ENCODE data around the gene METTL22. TPM values are rescaled to one million over a fixed set of nuclear protein-coding genes. Genes with fewer than 3 reads are reported as not detected.
A peak's percentile ranks its signal among the peaks of the same experiment; 100 is the strongest.

Gene METTL22
- total and polyA plus RNA-seq, 7 experiments from 2014 or later, result 16.6 to 59.4 (median 37.6) TPM

- Mint-ChIP-seq H3K27me3 (peaks cover 0 to 7% (median 0%) of the 10 kb centered on the region in 5 donors), H3K4me3 (peak overlapping the region in 9 of 10 donors; percentile 50 to 89 (median 81)), H3K27ac (peak overlapping the region in 2 of 9 donors; percentile 14 to 56), H3K36me3 (peaks cover 6 to 20% (median 17%) of the 10 kb centered on the region in 5 donors), H3K9me3 (peaks cover 0 to 11% (median 4%) of the 10 kb centered on the region in 11 donors), H3K4me1 (peaks cover 6 to 22% (median 19%) of the 10 kb centered on the region in 7 donors)
- intact Hi-C loops (cut with micrococcal nuclease), result loop anchor here in 1 of 2 donors (10.0 kb wide), 1 partner anchor 459 kb away; no protein-coding TSS in a partner anchor
- POLR2A ChIA-PET, result no interaction called here
- H3K4me1 ChIP-seq (ENCODE audit: control insufficient read depth in 2 of 2, insufficient read depth in 2 of 2, low read length in 2 of 2), result peaks cover 9 to 18% of the 10 kb centered on the region in 2 donors
- H3K36me3 ChIP-seq (ENCODE audit: control insufficient read depth in 2 of 3, insufficient read depth in 3 of 3, low read length in 3 of 3), result no peaks in the 10 kb centered on the region
- H3K9me3 ChIP-seq (ENCODE audit: control insufficient read depth in 2 of 3, low read length in 3 of 3), result no peaks in the 10 kb centered on the region
- CTCF ChIA-PET, result no interaction called here
- H3K27me3 ChIP-seq (ENCODE audit: control insufficient read depth in 2 of 2, insufficient read depth in 2 of 2, low read length in 2 of 2), result no peaks in the 10 kb centered on the region
- H3K4me3 ChIP-seq (ENCODE audit: low read length), result no peak overlapping the region
- no peak for DNase-seq
- no peak overlapping the region for H3K27ac ChIP-seq (ENCODE audit: low read depth, low read length)
- ATAC-seq, result no peak
These were observed 54.7 kb downstream of the METTL22 start for GRCh38 chr16:8676160-8676547.

GRCh38 chr16:8676737-8677375 is 55.4 kb downstream of the METTL22 start:
- intact Hi-C loops (cut with micrococcal nuclease), result loop anchor here in 1 of 2 donors (10.0 kb wide), 1 partner anchor 458 kb away; no protein-coding TSS in a partner anchor
- H3K36me3 ChIP-seq (ENCODE audit: control insufficient read depth in 2 of 3, insufficient read depth in 3 of 3, low read length in 3 of 3), result no peaks in the 10 kb centered on the region
- H3K4me3 ChIP-seq (ENCODE audit: low read length), result no peak overlapping the region
- ChIA-PET POLR2A (no interaction called here), CTCF (no interaction called here)
- no peak overlapping the region for H3K27ac ChIP-seq (ENCODE audit: low read depth, low read length)
- peak overlapping the region in 4 of 10 donors; percentile 8 to 53 (median 15) for H3K4me3 Mint-ChIP-seq
- H3K36me3 Mint-ChIP-seq, result peaks cover 6 to 20% (median 17%) of the 10 kb centered on the region in 5 donors
- DNase-seq (no peak), ATAC-seq (no peak)
- peaks cover 0 to 7% (median 0%) of the 10 kb centered on the region in 5 donors for H3K27me3 Mint-ChIP-seq
- H3K9me3 ChIP-seq (ENCODE audit: control insufficient read depth in 2 of 3, low read length in 3 of 3), result no peaks in the 10 kb centered on the region
- peaks cover 9 to 18% of the 10 kb centered on the region in 2 donors for H3K4me1 ChIP-seq (ENCODE audit: control insufficient read depth in 2 of 2, insufficient read depth in 2 of 2, low read length in 2 of 2)
- H3K27me3 ChIP-seq (ENCODE audit: control insufficient read depth in 2 of 2, insufficient read depth in 2 of 2, low read length in 2 of 2), result no peaks in the 10 kb centered on the region
- H3K27ac Mint-ChIP-seq, result peak overlapping the region in 2 of 9 donors; percentile 25 to 51
- H3K4me1 Mint-ChIP-seq, result peaks cover 6 to 22% (median 19%) of the 10 kb centered on the region in 7 donors
- peaks cover 0 to 11% (median 4%) of the 10 kb centered on the region in 11 donors for H3K9me3 Mint-ChIP-seq

DNA sequence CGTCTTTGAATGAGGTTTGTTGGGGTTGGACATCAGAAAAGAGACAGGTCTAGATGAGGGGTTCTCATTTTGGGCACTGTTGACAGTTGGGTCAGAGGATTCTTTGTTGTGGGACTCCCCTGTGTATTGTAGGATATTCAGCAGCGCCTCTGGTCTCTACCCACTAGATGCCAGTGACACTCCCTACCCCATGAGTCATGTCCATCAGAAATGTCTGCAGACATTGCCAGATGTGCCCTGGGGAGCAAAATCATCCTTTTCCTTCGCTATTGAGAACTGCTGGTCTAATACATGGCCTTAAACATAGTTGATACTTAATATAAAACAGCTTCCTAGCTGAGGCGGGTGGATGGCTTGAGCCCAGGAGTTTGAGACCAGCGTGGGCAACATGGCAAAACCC is 56.0 kb downstream of the METTL22 start:
- H3K27ac ChIP-seq (ENCODE audit: low read depth, low read length), result no peak overlapping the region
- Mint-ChIP-seq H3K36me3 (peaks cover 6 to 20% (median 17%) of the 10 kb centered on the region in 5 donors), H3K9me3 (peaks cover 0 to 11% (median 4%) of the 10 kb centered on the region in 11 donors), H3K27ac (no peak overlapping the region), H3K4me1 (peaks cover 6 to 22% (median 19%) of the 10 kb centered on the region in 7 donors), H3K4me3 (no peak overlapping the region), H3K27me3 (peaks cover 0 to 7% (median 0%) of the 10 kb centered on the region in 5 donors)
- ATAC-seq (no peak), DNase-seq (no peak)
- no peak overlapping the region for H3K4me3 ChIP-seq (ENCODE audit: low read length)
- no peaks in the 10 kb centered on the region for H3K36me3 ChIP-seq (ENCODE audit: control insufficient read depth in 2 of 3, insufficient read depth in 3 of 3, low read length in 3 of 3)
- peaks cover 9 to 18% of the 10 kb centered on the region in 2 donors for H3K4me1 ChIP-seq (ENCODE audit: control insufficient read depth in 2 of 2, insufficient read depth in 2 of 2, low read length in 2 of 2)
- intact Hi-C loops (cut with micrococcal nuclease), result loop anchor here in 1 of 2 donors (10.0 kb wide), 1 partner anchor 457 kb away; no protein-coding TSS in a partner anchor
- no peaks in the 10 kb centered on the region for H3K9me3 ChIP-seq (ENCODE audit: control insufficient read depth in 2 of 3, low read length in 3 of 3)
- POLR2A ChIA-PET, result no interaction called here
- CTCF ChIA-PET, result interaction anchor here (0.7 kb wide), 1 partner anchor 111 kb away, joined by 3 read pairs; no protein-coding TSS in a partner anchor
- no peaks in the 10 kb centered on the region for H3K27me3 ChIP-seq (ENCODE audit: control insufficient read depth in 2 of 2, insufficient read depth in 2 of 2, low read length in 2 of 2)

GRCh38 chr16:8678068-8678927 is 56.8 kb downstream of the METTL22 start:
- H3K36me3 ChIP-seq (ENCODE audit: control insufficient read depth in 2 of 3, insufficient read depth in 3 of 3, low read length in 3 of 3), result no peaks in the 10 kb centered on the region
- no peaks in the 10 kb centered on the region for H3K27me3 ChIP-seq (ENCODE audit: control insufficient read depth in 2 of 2, insufficient read depth in 2 of 2, low read length in 2 of 2)
- peaks cover 0 to 7% (median 0%) of the 10 kb centered on the region in 5 donors for H3K27me3 Mint-ChIP-seq
- peaks cover 6 to 20% (median 17%) of the 10 kb centered on the region in 5 donors for H3K36me3 Mint-ChIP-seq
- no peak for DNase-seq
- intact Hi-C loops (cut with micrococcal nuclease), result loop anchor here in 1 of 2 donors (10.0 kb wide), 1 partner anchor 457 kb away; no protein-coding TSS in a partner anchor
- POLR2A ChIA-PET, result interaction anchor here (0.8 kb wide), 1 partner anchor 190 kb away, joined by 3 read pairs; the partner anchor contains the start of gene CARHSP1
- no peaks in the 10 kb centered on the region for H3K9me3 ChIP-seq (ENCODE audit: control insufficient read depth in 2 of 3, low read length in 3 of 3)
- no peak for ATAC-seq
- H3K4me1 ChIP-seq (ENCODE audit: control insufficient read depth in 2 of 2, insufficient read depth in 2 of 2, low read length in 2 of 2), result peaks cover 9 to 18% of the 10 kb centered on the region in 2 donors
- H3K4me3 ChIP-seq (ENCODE audit: low read length), result no peak overlapping the region
- H3K4me3 Mint-ChIP-seq, result no peak overlapping the region
- CTCF ChIA-PET, result interaction anchor here (0.7 kb wide), 1 partner anchor 110 kb away, joined by 3 read pairs; no protein-coding TSS in a partner anchor
- H3K9me3 Mint-ChIP-seq, result peaks cover 0 to 11% (median 4%) of the 10 kb centered on the region in 11 donors
- no peak overlapping the region for H3K27ac ChIP-seq (ENCODE audit: low read depth, low read length)
- H3K4me1 Mint-ChIP-seq, result peaks cover 6 to 22% (median 19%) of the 10 kb centered on the region in 7 donors
- H3K27ac Mint-ChIP-seq, result no peak overlapping the region

DNA sequence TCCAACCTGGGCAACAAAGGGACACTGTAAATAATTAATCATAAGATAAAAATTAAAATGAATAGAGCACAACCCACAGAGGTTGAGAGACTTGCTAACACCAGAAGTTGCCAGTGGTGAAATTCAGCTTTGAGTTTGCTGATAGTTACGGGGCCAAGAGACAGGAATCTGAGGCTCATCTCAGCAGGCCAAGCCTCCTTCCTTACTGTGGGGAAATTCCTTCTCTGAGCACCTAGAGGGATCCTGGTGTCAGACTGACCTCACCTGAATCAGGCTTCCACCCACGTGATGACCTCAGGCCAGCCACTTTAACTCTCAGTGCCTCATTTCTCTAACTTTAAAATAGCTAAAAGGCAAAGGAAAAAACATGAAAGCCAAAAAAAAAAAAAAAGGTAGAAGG is 57.7 kb downstream of the METTL22 start:
- Mint-ChIP-seq H3K27me3 (peaks cover 0 to 4% (median 0%) of the 10 kb centered on the region in 5 donors), H3K4me3 (no peak overlapping the region), H3K36me3 (peaks cover 6 to 24% (median 20%) of the 10 kb centered on the region in 5 donors), H3K9me3 (peaks cover 0 to 11% (median 4%) of the 10 kb centered on the region in 11 donors), H3K4me1 (peaks cover 6 to 15% (median 15%) of the 10 kb centered on the region in 7 donors), H3K27ac (no peak overlapping the region)
- Histone ChIP-seq H3K9me3 (ENCODE audit: control insufficient read depth in 2 of 3, low read length in 3 of 3) (no peaks in the 10 kb centered on the region), H3K27ac (ENCODE audit: low read depth, low read length) (no peak overlapping the region), H3K27me3 (ENCODE audit: control insufficient read depth in 2 of 2, insufficient read depth in 2 of 2, low read length in 2 of 2) (no peaks in the 10 kb centered on the region), H3K4me3 (ENCODE audit: low read length) (no peak overlapping the region), H3K36me3 (ENCODE audit: control insufficient read depth in 2 of 3, insufficient read depth in 3 of 3, low read length in 3 of 3) (no peaks in the 10 kb centered on the region), H3K4me1 (ENCODE audit: control insufficient read depth in 2 of 2, insufficient read depth in 2 of 2, low read length in 2 of 2) (peaks cover 9 to 12% of the 10 kb centered on the region in 2 donors)
- CTCF ChIA-PET, result no interaction called here
- POLR2A ChIA-PET, result no interaction called here
- ATAC-seq (no peak), DNase-seq (no peak)
- intact Hi-C loops (cut with micrococcal nuclease), result loop anchor here in 1 of 2 donors (10.0 kb wide), 1 partner anchor 456 kb away; no protein-coding TSS in a partner anchor

DNA sequence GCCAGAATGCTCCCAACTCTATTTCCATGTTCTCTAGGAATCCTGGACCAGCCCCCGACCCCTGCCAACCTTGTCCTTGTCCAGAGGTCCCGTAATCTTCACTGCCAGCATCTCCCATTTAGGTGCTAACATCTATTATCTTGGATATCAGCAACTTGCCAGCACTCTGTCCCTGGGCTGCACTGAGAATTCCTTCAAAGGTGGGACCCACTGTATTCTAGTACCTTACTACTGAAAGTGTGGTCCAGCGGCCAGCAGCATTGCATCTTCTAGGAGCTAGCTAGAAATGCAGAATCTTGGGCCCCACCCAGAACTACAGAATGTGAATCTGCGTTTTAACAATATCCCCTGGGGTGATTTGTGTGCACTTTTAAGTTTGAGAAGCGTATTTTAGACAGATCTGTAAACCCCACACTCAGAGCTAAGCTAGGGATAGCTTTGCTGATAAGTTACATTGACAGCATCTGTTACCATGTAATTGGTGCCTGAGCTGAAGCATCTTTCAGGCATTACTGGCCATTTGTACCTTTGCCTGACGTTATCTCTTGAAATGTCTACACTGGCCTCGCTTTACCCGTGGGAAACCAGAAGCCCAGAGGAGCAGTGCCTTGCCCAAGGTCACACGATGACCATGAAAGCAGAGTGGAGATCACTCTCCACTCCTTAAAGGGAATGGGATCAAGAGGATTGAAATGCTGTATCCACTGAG is 61.2 kb downstream of the METTL22 start:
- DNase-seq (no peak), ATAC-seq (no peak)
- Histone ChIP-seq H3K4me3 (ENCODE audit: low read length) (no peak overlapping the region), H3K36me3 (ENCODE audit: control insufficient read depth in 2 of 3, insufficient read depth in 3 of 3, low read length in 3 of 3) (no peaks in the 10 kb centered on the region), H3K4me1 (ENCODE audit: control insufficient read depth in 2 of 2, insufficient read depth in 2 of 2, low read length in 2 of 2) (no peaks in the 10 kb centered on the region), H3K9me3 (ENCODE audit: control insufficient read depth in 2 of 3, low read length in 3 of 3) (no peaks in the 10 kb centered on the region), H3K27me3 (ENCODE audit: control insufficient read depth in 2 of 2, insufficient read depth in 2 of 2, low read length in 2 of 2) (no peaks in the 10 kb centered on the region), H3K27ac (ENCODE audit: low read depth, low read length) (no peak overlapping the region)
- Mint-ChIP-seq H3K4me3 (no peak overlapping the region), H3K9me3 (peaks cover 0 to 11% (median 4%) of the 10 kb centered on the region in 11 donors), H3K4me1 (peaks cover 0 to 7% (median 0%) of the 10 kb centered on the region in 7 donors), H3K27me3 (no peaks in the 10 kb centered on the region), H3K27ac (peak overlapping the region in 1 of 9 donors; percentile 59), H3K36me3 (peaks cover 4 to 43% (median 28%) of the 10 kb centered on the region in 5 donors)
- POLR2A ChIA-PET, result interaction anchor here (1.1 kb wide), 1 partner anchor 8 kb away, joined by 3 read pairs; the partner anchor contains the start of gene ABAT
- CTCF ChIA-PET, result interaction anchor here (0.5 kb wide), 1 partner anchor 197 kb away, joined by 5 read pairs; no protein-coding TSS in a partner anchor
- intact Hi-C loops (cut with micrococcal nuclease), result no loop called here

Data from naive thymus-derived CD4-positive, alpha-beta T cell (primary cell).